ENCODE results near the gene AQP7. TPM values are rescaled to one million over a fixed set of nuclear protein-coding genes. Genes with fewer than 3 reads are reported as not detected.

The AQP7 gene
- total and polyA plus RNA-seq, 9 of the 15 experiments (the other 6 are each of a cell fraction or from before 2014, with no cell fraction given): 0.04 to 0.53 (median 0.07) TPM; not detected in 4

DNA sequence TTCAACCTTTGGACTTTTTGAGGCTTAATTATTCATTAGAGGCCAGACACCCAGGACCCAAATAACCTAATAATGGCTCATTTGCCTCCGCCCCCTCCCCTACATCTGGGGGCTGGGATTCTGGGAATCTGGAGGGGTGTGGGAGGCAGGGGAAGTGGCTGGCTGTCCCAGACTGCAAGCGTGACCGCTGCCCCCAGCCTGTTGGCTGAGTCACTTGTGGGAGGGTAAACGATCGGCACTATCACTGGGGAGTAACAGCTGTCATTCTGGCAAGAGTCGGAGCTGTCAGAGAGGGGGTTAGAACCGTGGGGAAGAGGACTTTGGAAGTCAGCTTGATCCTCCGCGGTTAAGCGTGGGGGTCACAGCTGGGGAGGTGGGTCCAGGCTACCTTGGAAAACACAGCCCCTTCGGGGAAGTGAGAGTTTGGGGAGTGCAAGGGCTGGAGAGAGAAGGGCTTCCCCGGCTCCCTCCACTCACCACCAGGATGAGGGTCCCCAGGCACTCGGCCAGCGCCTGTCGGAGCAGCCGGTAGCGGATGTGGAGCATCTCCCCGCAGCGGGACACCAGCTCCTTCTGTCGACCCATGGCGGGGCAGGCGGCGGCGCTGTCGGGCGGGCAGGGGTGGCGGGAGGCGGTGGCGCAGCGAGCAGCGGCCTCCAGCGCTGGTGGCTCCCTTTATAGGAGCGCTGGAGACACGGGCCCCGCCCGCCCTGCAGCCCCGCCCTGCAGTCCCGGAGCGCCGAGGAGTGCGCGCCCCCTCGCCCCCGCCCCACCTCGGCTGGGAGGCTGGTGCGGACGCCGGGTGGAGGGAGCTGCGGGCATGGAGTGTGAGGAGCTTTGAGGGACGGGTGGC, 44.8 kb upstream of the AQP7 start, which contains the start of gene AQP3 (continued):
- TF ChIP-seq, protein P1, sequence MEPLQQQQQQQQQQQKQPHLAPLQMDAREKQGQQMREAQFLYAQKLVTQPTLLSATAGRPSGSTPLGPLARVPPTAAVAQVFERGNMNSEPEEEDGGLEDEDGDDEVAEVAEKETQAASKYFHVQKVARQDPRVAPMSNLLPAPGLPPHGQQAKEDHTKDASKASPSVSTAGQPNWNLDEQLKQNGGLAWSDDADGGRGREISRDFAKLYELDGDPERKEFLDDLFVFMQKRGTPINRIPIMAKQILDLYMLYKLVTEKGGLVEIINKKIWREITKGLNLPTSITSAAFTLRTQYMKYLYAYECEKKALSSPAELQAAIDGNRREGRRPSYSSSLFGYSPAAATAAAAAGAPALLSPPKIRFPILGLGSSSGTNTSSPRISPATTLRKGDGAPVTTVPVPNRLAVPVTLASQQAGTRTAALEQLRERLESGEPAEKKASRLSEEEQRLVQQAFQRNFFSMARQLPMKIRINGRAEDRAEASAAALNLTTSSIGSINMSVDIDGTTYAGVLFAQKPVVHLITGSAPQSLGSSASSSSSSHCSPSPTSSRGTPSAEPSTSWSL (CRISPR knock-in tag; IDR thresholded peaks at IDR 0.05; ENCODE audit: borderline replicate concordance): no peak
- TF ChIP-seq ETV5 (CRISPR knock-in tag; IDR thresholded peaks at IDR 0.05; ENCODE audit: low read depth): peak; percentile 49; the same call in 1 of the 2 replicates
- TF ChIP-seq TAL1 (IDR thresholded peaks at IDR 0.05): peak; percentile 7; the same call in 1 of the 2 replicates
- no peak; a peak in 2 of 4 replicates for TF ChIP-seq RCOR1 (IDR thresholded peaks at IDR 0.05; ENCODE audit: borderline replicate concordance in 1 of 2, low read depth in 2 of 2, low read length in 2 of 2)
- TF ChIP-seq TCFL5 (CRISPR knock-in tag; conservative IDR thresholded peaks at IDR 0.05): no peak
- TF ChIP-seq, protein P2, sequence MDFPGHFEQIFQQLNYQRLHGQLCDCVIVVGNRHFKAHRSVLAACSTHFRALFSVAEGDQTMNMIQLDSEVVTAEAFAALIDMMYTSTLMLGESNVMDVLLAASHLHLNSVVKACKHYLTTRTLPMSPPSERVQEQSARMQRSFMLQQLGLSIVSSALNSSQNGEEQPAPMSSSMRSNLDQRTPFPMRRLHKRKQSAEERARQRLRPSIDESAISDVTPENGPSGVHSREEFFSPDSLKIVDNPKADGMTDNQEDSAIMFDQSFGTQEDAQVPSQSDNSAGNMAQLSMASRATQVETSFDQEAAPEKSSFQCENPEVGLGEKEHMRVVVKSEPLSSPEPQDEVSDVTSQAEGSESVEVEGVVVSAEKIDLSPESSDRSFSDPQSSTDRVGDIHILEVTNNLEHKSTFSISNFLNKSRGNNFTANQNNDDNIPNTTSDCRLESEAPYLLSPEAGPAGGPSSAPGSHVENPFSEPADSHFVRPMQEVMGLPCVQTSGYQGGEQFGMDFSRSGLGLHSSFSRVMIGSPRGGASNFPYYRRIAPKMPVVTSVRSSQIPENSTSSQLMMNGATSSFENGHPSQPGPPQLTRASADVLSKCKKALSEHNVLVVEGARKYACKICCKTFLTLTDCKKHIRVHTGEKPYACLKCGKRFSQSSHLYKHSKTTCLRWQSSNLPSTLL (IDR thresholded peaks at IDR 0.05): no peak
- TF ChIP-seq TBL1XR1 (IDR thresholded peaks at IDR 0.05; ENCODE audit: low read length in 2 of 2): peak; percentile 46 to 73; a peak in 2 of 4 replicates
- peak in 1 of 2 experiments; percentile 79 for TF ChIP-seq MAZ (CRISPR knock-in tag; conservative IDR thresholded peaks at IDR 0.05 in 1 of 2, IDR thresholded peaks at IDR 0.05 in 1 of 2)
- TF ChIP-seq, protein P3, sequence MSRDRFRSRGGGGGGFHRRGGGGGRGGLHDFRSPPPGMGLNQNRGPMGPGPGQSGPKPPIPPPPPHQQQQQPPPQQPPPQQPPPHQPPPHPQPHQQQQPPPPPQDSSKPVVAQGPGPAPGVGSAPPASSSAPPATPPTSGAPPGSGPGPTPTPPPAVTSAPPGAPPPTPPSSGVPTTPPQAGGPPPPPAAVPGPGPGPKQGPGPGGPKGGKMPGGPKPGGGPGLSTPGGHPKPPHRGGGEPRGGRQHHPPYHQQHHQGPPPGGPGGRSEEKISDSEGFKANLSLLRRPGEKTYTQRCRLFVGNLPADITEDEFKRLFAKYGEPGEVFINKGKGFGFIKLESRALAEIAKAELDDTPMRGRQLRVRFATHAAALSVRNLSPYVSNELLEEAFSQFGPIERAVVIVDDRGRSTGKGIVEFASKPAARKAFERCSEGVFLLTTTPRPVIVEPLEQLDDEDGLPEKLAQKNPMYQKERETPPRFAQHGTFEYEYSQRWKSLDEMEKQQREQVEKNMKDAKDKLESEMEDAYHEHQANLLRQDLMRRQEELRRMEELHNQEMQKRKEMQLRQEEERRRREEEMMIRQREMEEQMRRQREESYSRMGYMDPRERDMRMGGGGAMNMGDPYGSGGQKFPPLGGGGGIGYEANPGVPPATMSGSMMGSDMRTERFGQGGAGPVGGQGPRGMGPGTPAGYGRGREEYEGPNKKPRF (IDR thresholded peaks at IDR 0.05; ENCODE audit: low read depth, low read length): no peak
- TF ChIP-seq KAT8 (IDR thresholded peaks at IDR 0.05; ENCODE audit: low read depth): no peak
- no peak for TF ChIP-seq ZZZ3 (IDR thresholded peaks at IDR 0.05)
- peak; percentile 51 for TF ChIP-seq CBFA2T2 (conservative IDR thresholded peaks at IDR 0.05)
- TF ChIP-seq HMG20B (CRISPR knock-in tag; IDR thresholded peaks at IDR 0.05): no peak
- TF ChIP-seq BCL6 (CRISPR knock-in tag; IDR thresholded peaks at IDR 0.05): no peak
- 0 out of 2 replicates have a peak, but pooled peaks have one; percentile 37 for TF ChIP-seq LEF1 (IDR thresholded peaks at IDR 0.05)
- TF ChIP-seq RBBP5 (IDR thresholded peaks at IDR 0.05; ENCODE audit: borderline replicate concordance, insufficient read depth, low read length, poor library complexity, severe bottlenecking): no peak
- no peak for TF ChIP-seq NR2F6 (CRISPR knock-in tag; IDR thresholded peaks at IDR 0.05)
- TF ChIP-seq, protein P4, sequence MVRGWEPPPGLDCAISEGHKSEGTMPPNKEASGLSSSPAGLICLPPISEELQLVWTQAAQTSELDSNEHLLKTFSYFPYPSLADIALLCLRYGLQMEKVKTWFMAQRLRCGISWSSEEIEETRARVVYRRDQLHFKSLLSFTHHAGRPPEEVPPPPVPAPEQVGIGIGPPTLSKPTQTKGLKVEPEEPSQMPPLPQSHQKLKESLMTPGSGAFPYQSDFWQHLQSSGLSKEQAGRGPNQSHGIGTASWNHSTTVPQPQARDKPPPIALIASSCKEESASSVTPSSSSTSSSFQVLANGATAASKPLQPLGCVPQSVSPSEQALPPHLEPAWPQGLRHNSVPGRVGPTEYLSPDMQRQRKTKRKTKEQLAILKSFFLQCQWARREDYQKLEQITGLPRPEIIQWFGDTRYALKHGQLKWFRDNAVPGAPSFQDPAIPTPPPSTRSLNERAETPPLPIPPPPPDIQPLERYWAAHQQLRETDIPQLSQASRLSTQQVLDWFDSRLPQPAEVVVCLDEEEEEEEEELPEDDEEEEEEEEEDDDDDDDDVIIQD (CRISPR knock-in tag; IDR thresholded peaks at IDR 0.05): no peak
- no peak for TF ChIP-seq ELF2 (CRISPR knock-in tag; IDR thresholded peaks at IDR 0.05)
- TF ChIP-seq ZNF184 (CRISPR knock-in tag; IDR thresholded peaks at IDR 0.05): no peak
- TF ChIP-seq ZNF79 (CRISPR knock-in tag; IDR thresholded peaks at IDR 0.05; ENCODE audit: low read depth): no peak
